ENCODE results near the gene ADORA1.
A peak's percentile ranks its signal among the peaks of the same experiment; 100 is the strongest.

The ADORA1 gene

DNA sequence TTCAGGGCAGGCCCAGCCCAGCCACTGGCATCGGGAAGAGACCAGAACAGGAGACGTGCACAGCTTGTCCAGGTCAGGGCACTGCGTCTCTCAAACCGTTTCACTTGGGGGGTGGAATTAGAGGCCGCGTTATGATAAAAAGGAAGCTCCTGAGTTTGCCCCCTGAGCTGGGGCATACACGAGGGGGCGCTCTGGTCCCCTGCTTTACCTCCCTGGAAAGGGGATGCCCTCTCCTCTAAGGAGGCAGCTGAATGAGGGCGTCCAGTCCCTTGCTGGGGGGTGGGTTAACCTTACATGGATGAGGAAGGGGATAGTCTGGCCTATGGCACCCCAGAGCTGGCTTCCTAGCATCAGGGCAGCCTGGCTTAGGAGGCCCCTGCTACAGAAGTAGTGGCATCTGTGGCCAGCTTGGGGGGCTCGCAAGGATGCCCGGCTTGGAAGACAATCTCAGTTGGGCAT, 44.0 kb upstream of the ADORA1 start:
- TF ChIP-seq CTCF (IDR thresholded peaks at IDR 0.05): peak; percentile 36

- TF ChIP-seq CTCF (IDR thresholded peaks at IDR 0.05): peak; percentile 66
Observed at GRCh38 chr1:203084588-203085527, 42.7 kb upstream of the ADORA1 start.

DNA sequence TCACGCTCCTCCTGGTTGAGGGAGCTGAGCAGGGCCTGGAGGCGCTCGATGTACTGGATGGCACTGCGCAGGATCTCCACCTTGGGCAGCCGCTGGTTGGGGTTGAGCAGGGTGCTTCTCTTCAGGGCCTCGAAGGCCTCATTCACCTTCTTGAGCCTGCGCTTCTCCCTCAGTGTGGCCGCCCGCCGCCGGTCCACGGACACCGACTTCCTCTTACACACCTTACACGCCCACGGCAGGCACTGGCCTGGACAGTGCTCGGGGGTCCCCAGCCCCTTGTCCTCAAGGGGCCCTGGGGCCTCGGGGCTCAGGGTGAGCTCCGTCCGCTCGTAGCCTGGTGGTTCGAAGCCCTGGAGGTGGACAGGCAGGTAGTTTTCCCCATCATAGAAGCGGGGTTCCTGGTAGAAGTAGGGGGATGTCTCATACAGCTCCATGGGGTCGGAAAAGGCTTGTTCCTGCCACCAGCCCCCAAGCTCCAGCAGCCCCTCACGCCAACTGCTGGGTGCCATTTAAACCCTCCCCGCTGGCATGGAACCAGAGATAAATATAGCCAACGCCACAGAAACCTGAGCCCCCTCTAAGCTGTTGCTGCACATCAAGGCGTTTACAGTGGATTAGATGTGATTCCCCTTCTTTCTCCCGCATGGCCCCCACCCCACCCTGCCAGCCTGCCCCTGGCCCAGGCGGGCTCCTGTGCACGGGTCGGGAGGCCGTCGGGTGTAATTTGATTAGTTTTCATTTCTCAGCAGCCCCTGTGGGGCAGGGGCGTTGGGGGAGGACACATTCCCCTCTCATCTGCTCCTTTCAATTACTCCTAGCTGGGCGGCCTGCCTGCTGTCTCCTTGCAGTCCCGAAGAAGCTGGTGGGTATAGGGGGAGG, 41.8 kb upstream of the ADORA1 start, which contains the start of gene MYOG:
Gene MYOG (minus strand): TSS at position 485 of the 879 bp plus-strand sequence. CDS start 51 bp downstream, at position 434.
- TF ChIP-seq CTCF (IDR thresholded peaks at IDR 0.05): no peak

DNA sequence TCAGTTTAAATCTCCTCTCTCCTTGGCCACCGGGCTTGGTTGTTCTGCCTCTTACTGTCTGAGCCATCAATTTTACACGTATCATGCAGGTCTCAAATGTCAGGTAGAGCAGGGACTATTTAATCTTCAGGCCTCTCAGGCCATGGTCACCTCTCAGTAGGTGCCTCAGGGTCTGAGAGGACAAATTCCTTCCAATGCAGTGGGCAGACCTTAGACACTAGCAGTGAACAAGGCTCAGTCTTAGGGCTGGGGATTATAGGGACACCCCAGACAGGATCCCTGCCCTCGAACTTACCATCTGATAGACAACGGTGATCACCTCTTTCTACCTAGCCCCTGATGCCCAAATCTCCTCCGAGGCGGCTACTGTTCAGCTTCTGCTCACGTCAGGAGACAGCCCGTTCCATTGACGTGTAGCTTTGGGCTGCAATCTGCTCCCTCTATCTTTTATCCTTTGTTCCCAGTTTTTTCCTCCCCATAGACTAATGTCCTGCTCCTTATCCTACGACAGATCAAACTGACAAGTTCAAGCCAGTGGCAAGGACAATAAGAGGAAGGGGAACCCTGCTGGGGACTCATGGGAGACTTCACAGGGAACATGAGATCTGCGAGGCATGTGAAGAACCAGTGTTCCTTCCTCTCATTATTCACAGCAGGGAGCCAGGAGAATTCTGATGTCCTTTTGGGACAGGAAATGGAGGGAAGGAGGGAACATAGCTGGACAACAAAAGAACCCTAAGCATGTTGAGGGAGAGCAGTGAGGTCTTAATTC, 40.3 kb upstream of the ADORA1 start:
- TF ChIP-seq CTCF (IDR thresholded peaks at IDR 0.05): no peak

GRCh38 chr1:203088441-203088840, 39.1 kb upstream of the ADORA1 start:
- no peak for TF ChIP-seq CTCF (IDR thresholded peaks at IDR 0.05)

GRCh38 chr1:203089001-203089650, 38.4 kb upstream of the ADORA1 start:
- no peak for TF ChIP-seq CTCF (IDR thresholded peaks at IDR 0.05)
